ENCODE results near the gene ARPP21.

The ARPP21 gene

GRCh38 chr3:35739964-35740527 lies 100.7 kb downstream of the ARPP21 start:
- no peak for DNase-seq (ENCODE audit: extremely low spot score)
- TF ChIP-seq CTBP1 (IDR thresholded peaks at IDR 0.05; ENCODE audit: borderline replicate concordance) (no peak), L3MBTL2 (conservative IDR thresholded peaks at IDR 0.05) (no peak), TARDBP (IDR thresholded peaks at IDR 0.05) (no peak), NFRKB (IDR thresholded peaks at IDR 0.05) (no peak), FOXK2 (IDR thresholded peaks at IDR 0.05) (no peak), ARNT (IDR thresholded peaks at IDR 0.05) (no peak), FOXA1 (IDR thresholded peaks at IDR 0.05) (no peak), ZNF384 (IDR thresholded peaks at IDR 0.05) (no peak), ELF4 (IDR thresholded peaks at IDR 0.05) (no peak), SUZ12 (IDR thresholded peaks at IDR 0.05) (no peak), SP1 (IDR thresholded peaks at IDR 0.05) (no peak), HDGF (IDR thresholded peaks at IDR 0.05; ENCODE audit: borderline replicate concordance) (no peak), BHLHE40 (IDR thresholded peaks at IDR 0.05; ENCODE audit: borderline replicate concordance) (no peak), LEF1 (IDR thresholded peaks at IDR 0.05; ENCODE audit: borderline replicate concordance) (no peak), FOXM1 (IDR thresholded peaks at IDR 0.05; ENCODE audit: borderline replicate concordance) (no peak)
- TF ChIP-seq, protein P1, sequence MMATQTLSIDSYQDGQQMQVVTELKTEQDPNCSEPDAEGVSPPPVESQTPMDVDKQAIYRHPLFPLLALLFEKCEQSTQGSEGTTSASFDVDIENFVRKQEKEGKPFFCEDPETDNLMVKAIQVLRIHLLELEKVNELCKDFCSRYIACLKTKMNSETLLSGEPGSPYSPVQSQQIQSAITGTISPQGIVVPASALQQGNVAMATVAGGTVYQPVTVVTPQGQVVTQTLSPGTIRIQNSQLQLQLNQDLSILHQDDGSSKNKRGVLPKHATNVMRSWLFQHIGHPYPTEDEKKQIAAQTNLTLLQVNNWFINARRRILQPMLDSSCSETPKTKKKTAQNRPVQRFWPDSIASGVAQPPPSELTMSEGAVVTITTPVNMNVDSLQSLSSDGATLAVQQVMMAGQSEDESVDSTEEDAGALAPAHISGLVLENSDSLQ (IDR thresholded peaks at IDR 0.05): no peak
- ChIA-PET CTCF (interaction anchor here (0.6 kb wide), 1 partner anchor 118 kb away, joined by 4 read pairs; no protein-coding TSS in a partner anchor), POLR2A (no interaction called here)

GRCh38 chr3:35743218-35743617 lies 103.9 kb downstream of the ARPP21 start:
- CTCF ChIA-PET: no interaction called here
- TF ChIP-seq HDGF (IDR thresholded peaks at IDR 0.05; ENCODE audit: borderline replicate concordance): no peak
- POLR2A ChIA-PET: no interaction called here
- no peak for DNase-seq (ENCODE audit: extremely low spot score)

DNA sequence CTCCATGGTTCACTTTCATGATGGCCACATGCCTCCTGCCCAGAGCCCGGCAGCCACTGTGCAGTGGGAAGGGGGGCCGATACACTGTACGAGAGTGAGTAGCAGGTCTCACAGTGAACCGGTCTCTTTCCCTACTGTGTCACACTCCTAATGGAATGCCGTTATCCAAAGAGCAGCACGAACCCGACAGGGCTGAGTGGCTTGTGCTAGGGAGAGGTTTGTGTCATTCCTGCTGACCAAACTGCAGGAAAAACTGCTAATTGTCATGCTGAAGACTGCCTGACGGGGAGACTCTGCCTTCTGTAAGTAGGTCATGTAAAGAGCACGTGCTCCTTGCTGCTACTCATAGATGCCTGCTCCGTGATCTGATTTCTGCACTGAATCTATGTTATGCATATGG lies 105.1 kb downstream of the ARPP21 start:
- ChIA-PET CTCF (no interaction called here), POLR2A (no interaction called here)
- TF ChIP-seq L3MBTL2 (conservative IDR thresholded peaks at IDR 0.05): no peak
- TF ChIP-seq FOXK2 (IDR thresholded peaks at IDR 0.05): no peak
- TF ChIP-seq ELF4 (IDR thresholded peaks at IDR 0.05): no peak
- no peak for TF ChIP-seq FOXA1 (IDR thresholded peaks at IDR 0.05)
- TF ChIP-seq NFRKB (IDR thresholded peaks at IDR 0.05): no peak
- no peak for TF ChIP-seq FOXM1 (IDR thresholded peaks at IDR 0.05; ENCODE audit: borderline replicate concordance)
- no peak for TF ChIP-seq ARNT (IDR thresholded peaks at IDR 0.05)
- TF ChIP-seq BHLHE40 (IDR thresholded peaks at IDR 0.05; ENCODE audit: borderline replicate concordance): no peak
- TF ChIP-seq, protein P1 (IDR thresholded peaks at IDR 0.05): no peak
- no peak for TF ChIP-seq ZNF384 (IDR thresholded peaks at IDR 0.05)
- no peak for TF ChIP-seq SP1 (IDR thresholded peaks at IDR 0.05)
- no peak for TF ChIP-seq CTBP1 (IDR thresholded peaks at IDR 0.05; ENCODE audit: borderline replicate concordance)
- DNase-seq (ENCODE audit: extremely low spot score): no peak

- TF ChIP-seq TARDBP (IDR thresholded peaks at IDR 0.05) (no peak), SUZ12 (IDR thresholded peaks at IDR 0.05) (no peak), L3MBTL2 (conservative IDR thresholded peaks at IDR 0.05) (no peak), ARNT (IDR thresholded peaks at IDR 0.05) (no peak), ELF4 (IDR thresholded peaks at IDR 0.05) (no peak), ZNF384 (IDR thresholded peaks at IDR 0.05) (no peak), SP1 (IDR thresholded peaks at IDR 0.05) (no peak), FOXM1 (IDR thresholded peaks at IDR 0.05; ENCODE audit: borderline replicate concordance) (no peak)
- TF ChIP-seq, protein P1 (IDR thresholded peaks at IDR 0.05): no peak
- CTCF ChIA-PET: no interaction called here
- POLR2A ChIA-PET: no interaction called here
- DNase-seq (ENCODE audit: extremely low spot score): no peak
Measured at GRCh38 chr3:35745351-35745750, 106.0 kb downstream of the ARPP21 start.

GRCh38 chr3:35745802-35746484 lies 106.6 kb downstream of the ARPP21 start:
- ChIA-PET POLR2A (no interaction called here), CTCF (no interaction called here)
- TF ChIP-seq ARNT (IDR thresholded peaks at IDR 0.05): no peak
- TF ChIP-seq CTBP1 (IDR thresholded peaks at IDR 0.05; ENCODE audit: borderline replicate concordance): no peak
- no peak for TF ChIP-seq ELF4 (IDR thresholded peaks at IDR 0.05)
- no peak for TF ChIP-seq L3MBTL2 (conservative IDR thresholded peaks at IDR 0.05)
- no peak for TF ChIP-seq FOXK2 (IDR thresholded peaks at IDR 0.05)
- TF ChIP-seq BHLHE40 (IDR thresholded peaks at IDR 0.05; ENCODE audit: borderline replicate concordance): no peak
- no peak for TF ChIP-seq TARDBP (IDR thresholded peaks at IDR 0.05)
- DNase-seq (ENCODE audit: extremely low spot score): no peak

- DNase-seq (ENCODE audit: extremely low spot score): no peak
- CTCF ChIA-PET: no interaction called here
- POLR2A ChIA-PET: no interaction called here
- TF ChIP-seq SUZ12 (IDR thresholded peaks at IDR 0.05): no peak
- no peak for TF ChIP-seq LEF1 (IDR thresholded peaks at IDR 0.05; ENCODE audit: borderline replicate concordance)
- no peak for TF ChIP-seq L3MBTL2 (conservative IDR thresholded peaks at IDR 0.05)
- TF ChIP-seq NFRKB (IDR thresholded peaks at IDR 0.05): no peak
- TF ChIP-seq, protein P1 (IDR thresholded peaks at IDR 0.05): no peak
- no peak for TF ChIP-seq ZNF384 (IDR thresholded peaks at IDR 0.05)
- TF ChIP-seq BHLHE40 (IDR thresholded peaks at IDR 0.05; ENCODE audit: borderline replicate concordance): no peak
- no peak for TF ChIP-seq FOXA1 (IDR thresholded peaks at IDR 0.05)
- no peak for TF ChIP-seq SP1 (IDR thresholded peaks at IDR 0.05)
- no peak for TF ChIP-seq HDGF (IDR thresholded peaks at IDR 0.05; ENCODE audit: borderline replicate concordance)
- TF ChIP-seq ARNT (IDR thresholded peaks at IDR 0.05): no peak
- no peak for TF ChIP-seq FOXK2 (IDR thresholded peaks at IDR 0.05)
- no peak for TF ChIP-seq FOXM1 (IDR thresholded peaks at IDR 0.05; ENCODE audit: borderline replicate concordance)
- TF ChIP-seq ELF4 (IDR thresholded peaks at IDR 0.05): no peak
- no peak for TF ChIP-seq TARDBP (IDR thresholded peaks at IDR 0.05)
- TF ChIP-seq CTBP1 (IDR thresholded peaks at IDR 0.05; ENCODE audit: borderline replicate concordance): no peak
Measured at GRCh38 chr3:35746492-35746891, 107.2 kb downstream of the ARPP21 start.
